ENCODE results near the gene SEPTIN2.
A peak's percentile ranks its signal among the peaks of the same experiment; 100 is the strongest.
"Not testable (repeated sequence)": the region's sequence is repeated elsewhere in the genome, so short reads cannot be mapped to it uniquely, and the experiment has no call there.

SEPTIN2 gene

DNA sequence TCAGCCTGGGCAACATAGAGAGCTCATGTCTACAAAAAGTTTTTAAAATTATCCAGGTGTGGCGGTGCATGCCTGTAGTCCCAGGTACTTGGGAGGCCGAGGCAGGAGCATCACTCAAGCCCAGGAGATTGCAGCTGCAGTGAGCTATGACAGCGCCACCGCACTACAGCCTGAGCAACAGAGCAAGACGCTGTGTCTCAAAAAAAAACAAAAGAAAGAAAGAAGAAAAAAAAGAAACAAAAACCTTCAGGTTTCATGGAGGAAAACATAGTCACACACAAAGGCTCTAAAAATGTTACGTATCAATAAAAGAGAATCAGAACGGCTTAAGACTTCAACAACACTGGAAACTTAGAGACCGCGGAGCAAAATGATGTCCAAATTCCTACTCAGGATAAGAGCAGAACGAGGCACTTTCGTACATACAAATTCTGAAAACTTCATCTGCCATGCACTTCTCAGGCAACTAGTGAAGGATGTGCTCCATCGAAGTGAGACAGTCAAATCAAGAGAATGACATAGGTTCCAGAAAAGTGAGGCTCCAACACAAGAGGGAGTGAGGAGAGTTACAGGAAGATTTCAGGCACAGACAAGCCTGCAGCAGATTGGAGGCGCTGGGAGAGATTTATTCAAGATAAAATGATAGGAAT, 4.7 kb upstream of the SEPTIN2 start:
- 0 out of 2 replicates have a peak, but pooled peaks cover 3% of the 10 kb centered on the region for H3K36me3 ChIP-seq
- peak overlapping the region; percentile 78 for H3K4me2 ChIP-seq
- H3K9me3 ChIP-seq, result no peaks in the 10 kb centered on the region
- H3K4me1 ChIP-seq, result peaks cover 79% of the 10 kb centered on the region
- peak overlapping the region; percentile 50; the same call in 1 of the 2 replicates for H3K27ac ChIP-seq
- H3K27me3 ChIP-seq, result no peaks in the 10 kb centered on the region
- peaks cover 41% of the 10 kb centered on the region for H4K20me1 ChIP-seq
- H3K9ac ChIP-seq, result peak overlapping the region; percentile 60; the same call in 1 of the 2 replicates
- no peak for TF ChIP-seq Cebpa-rat (IDR thresholded peaks at IDR 0.05)
- H3K4me3 ChIP-seq, result peak overlapping the region; percentile 31; the same call in 1 of the 2 replicates

DNA sequence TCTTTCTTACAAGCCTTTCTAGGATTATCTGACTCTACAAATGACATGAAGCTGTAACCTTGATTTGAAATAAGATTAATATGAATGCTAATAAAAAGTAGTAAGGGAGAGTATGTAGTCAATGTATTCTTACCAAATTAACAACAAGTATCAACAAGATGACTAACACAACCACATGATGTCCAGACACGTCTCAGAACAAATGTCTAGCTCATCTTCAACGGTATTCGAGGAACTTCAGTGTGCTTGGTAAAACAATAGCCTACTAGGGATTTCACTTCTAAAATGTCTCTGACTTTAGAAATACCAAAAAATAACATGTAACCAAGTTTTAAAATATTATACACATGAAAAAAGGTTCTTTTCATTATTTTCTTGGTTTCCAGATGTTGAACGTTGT, 3.6 kb upstream of the SEPTIN2 start:
- H4K20me1 ChIP-seq, result peaks cover 50% of the 10 kb centered on the region
- peak overlapping the region; percentile 78 for H3K4me2 ChIP-seq
- H3K9me3 ChIP-seq, result no peaks in the 10 kb centered on the region
- no peak overlapping the region for H3K4me3 ChIP-seq
- H3K4me1 ChIP-seq, result peaks cover 70% of the 10 kb centered on the region
- no peaks in the 10 kb centered on the region for H3K27me3 ChIP-seq
- TF ChIP-seq Cebpa-rat (IDR thresholded peaks at IDR 0.05), result no peak
- no peak overlapping the region for H3K9ac ChIP-seq
- H3K27ac ChIP-seq, result no peak overlapping the region
- H3K36me3 ChIP-seq, result 0 out of 2 replicates have a peak, but pooled peaks cover 3% of the 10 kb centered on the region

DNA sequence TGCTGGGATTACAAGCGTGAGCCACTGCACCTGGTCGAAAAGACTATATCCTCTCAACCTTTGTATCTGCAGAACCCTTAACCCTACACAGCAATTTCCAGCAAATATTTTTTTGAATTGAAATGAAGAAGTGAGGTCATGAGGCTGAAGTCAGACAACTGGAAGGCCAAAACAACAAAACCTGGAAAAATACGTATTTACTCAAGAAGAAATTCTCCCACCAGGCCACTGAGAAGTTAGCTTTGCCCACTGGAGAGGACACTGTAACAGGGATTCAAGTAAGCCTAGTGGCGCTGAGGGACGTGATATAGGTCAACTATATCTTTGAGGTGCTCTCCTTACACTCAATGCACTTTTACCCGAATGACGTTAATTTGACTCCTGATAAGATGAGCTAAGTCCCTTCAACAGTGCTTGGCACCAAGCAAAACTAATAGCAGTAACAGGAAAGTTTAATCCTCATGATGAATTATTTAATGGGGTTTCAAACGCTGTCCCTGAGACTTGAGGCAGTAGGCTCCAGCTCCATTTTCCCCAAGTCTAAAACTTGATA, 2.1 kb upstream of the SEPTIN2 start:
- Histone ChIP-seq H3K9ac (no peak overlapping the region), H3K4me3 (no peak overlapping the region), H3K4me2 (peak overlapping the region; percentile 81), H4K20me1 (peaks cover 52% of the 10 kb centered on the region), H3K4me1 (peaks cover 75% of the 10 kb centered on the region), H3K36me3 (peaks cover 6% of the 10 kb centered on the region; the same call in 1 of the 2 replicates), H3K9me3 (no peaks in the 10 kb centered on the region), H3K27ac (no peak overlapping the region), H3K27me3 (no peaks in the 10 kb centered on the region)
- TF ChIP-seq Cebpa-rat (IDR thresholded peaks at IDR 0.05), result no peak

DNA sequence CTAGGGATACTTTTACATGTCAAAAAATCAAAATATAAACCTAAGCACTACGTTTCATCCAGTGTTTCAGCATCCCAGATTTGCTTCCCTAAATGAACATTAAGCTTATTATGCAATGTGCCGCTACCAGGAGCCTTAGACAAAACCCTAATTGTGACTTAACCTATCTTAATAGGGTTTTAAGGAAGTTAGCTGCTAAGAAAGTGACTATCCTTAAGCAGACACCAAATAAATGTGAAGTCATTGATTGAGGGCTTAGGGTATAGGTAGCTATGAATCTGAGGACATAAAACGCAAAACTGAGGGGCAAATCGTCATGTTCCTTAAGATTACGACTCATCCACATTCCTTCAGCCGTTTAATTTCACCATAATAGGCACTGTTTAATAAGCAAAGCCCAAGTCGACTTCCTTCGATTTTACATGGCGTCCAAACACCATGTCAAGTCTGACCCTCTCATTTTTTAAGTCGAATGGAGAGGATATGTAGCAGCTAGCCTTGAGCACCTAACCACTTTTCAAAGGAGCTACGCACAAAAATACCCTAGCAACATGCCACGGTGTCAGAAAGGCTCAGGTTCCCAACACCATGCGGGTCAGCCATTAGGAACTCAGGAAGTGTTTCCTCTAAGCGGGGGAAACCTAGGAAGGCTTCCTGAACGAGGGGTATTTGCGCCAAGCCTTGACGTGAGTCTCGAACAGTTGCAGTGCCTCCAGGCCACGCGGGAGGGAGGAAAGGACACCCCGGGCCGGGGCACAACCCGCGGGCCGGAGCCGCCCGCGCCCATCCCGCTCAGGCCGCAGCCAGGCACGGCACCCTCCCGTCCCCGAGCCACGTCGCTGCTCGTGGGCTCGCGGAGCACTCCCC, 1.3 kb upstream of the SEPTIN2 start:
- Histone ChIP-seq H3K4me1 (peaks cover 75% of the 10 kb centered on the region), H3K9ac (peak overlapping the region; percentile 98), H3K36me3 (peaks cover 7% of the 10 kb centered on the region; the same call in 1 of the 2 replicates), H3K4me3 (peak overlapping the region; percentile 87), H3K27me3 (no peaks in the 10 kb centered on the region), H3K4me2 (peak overlapping the region; percentile 81), H3K9me3 (no peaks in the 10 kb centered on the region), H3K27ac (peak overlapping the region; percentile 99), H4K20me1 (peaks cover 52% of the 10 kb centered on the region)
- TF ChIP-seq Cebpa-rat (IDR thresholded peaks at IDR 0.05), result no peak

DNA sequence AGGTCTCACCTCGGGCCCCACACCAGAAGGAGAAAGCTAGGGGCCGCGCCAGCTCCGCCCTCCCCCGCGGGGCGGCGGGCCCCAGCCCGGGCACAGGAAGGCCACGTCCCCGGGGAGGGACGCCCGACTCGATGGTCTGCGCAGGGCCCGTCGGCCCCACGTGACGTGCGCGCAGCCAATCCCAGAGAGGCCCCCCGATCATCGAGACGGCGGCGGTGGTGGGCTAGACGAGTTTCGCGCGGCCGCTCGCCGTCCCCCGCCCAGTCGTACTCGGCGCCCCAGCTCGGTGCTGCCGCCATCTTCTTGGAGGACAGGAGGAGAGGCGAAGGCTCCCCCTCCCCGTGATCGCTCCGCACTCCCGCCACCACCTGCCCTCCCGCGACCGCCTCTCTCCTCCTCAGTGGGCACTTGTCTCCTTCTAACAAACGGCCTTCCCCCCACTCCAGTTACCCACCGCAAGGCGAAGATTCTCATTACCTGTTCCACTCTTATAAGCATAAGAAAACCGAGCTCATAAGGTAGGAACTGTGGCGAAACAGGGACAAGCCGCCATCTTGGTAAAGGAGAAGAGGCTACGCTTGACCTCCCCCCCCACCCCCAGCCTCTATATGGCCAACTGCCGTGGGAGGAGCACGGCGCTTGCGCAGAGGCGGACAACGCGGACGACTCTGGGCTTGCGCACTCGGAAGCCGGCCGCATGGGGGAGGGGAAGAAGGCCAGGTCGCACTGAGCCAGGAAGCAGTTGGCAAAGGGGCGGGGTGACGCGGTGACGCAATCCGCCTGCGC, 439 bp upstream of the SEPTIN2 start, which contains the start of gene HDLBP:
TSS of gene HDLBP (minus strand) at position 580 of the 786 bp plus-strand sequence. CDS start 48,803 bp downstream, outside the sequence.
- Histone ChIP-seq H3K9ac (peak within 1 kb of the TSS; percentile 98), H4K20me1 (peaks cover 52% of the 10 kb centered on the region), H3K36me3 (peaks cover 16% of the 10 kb centered on the region; the same call in 1 of the 2 replicates), H3K4me3 (peak within 1 kb of the TSS; percentile 87), H3K4me1 (peaks cover 75% of the 10 kb centered on the region), H3K27ac (peak within 1 kb of the TSS; percentile 99), H3K4me2 (peak within 1 kb of the TSS; percentile 81), H3K27me3 (no peaks in the 10 kb centered on the region), H3K9me3 (no peaks in the 10 kb centered on the region)
- TF ChIP-seq Cebpa-rat (IDR thresholded peaks at IDR 0.05), result peak; percentile 83

DNA sequence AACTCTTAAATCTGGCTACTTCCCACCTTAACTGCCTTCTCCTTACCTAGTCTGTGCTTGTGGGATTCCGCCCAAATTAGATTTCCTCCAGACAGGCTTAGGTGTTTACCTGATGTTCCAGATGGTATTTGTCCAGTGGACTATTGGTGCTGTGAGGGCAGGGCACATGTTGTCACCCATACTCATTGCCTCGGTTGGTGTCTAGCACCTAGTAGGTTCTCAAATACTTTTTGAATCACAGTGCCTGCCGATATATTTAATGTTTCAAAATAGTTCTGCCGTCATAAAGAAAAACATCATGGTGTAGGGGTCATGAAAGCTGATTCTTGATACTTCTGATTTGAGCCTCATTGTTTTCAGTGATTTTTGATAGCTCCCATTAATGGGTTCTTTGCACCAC, 1.1 kb downstream of the SEPTIN2 start:
- H3K4me3 ChIP-seq, result peak overlapping the region; percentile 87
- TF ChIP-seq Cebpa-rat (IDR thresholded peaks at IDR 0.05), result no peak

DNA sequence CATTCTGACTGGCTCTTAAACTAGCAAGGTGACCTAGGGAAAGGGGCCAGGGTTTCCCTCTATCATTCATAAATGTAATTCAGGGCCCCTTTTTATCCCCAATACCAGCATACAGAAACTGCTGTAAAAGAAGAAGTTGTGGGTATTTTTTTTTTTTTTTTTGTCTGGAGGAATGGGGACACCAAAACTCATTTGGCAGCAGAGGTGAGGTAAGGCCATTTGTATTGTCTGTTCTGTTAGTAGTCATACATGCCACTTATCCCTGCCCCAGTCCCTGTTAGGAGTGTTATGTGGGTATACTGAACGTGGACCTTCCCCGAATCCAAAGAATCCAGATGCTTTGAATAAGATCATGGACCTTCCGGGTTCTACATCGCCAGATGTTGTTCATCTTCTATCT, 1.7 kb downstream of the SEPTIN2 start:
- peak overlapping the region; percentile 99; the same call in 1 of the 2 replicates for H3K27ac ChIP-seq
- no peaks in the 10 kb centered on the region for H3K9me3 ChIP-seq
- peak overlapping the region; percentile 87 for H3K4me3 ChIP-seq
- peak overlapping the region; percentile 80 for H3K4me2 ChIP-seq
- no peaks in the 10 kb centered on the region for H3K27me3 ChIP-seq
- peak overlapping the region; percentile 96 for H3K9ac ChIP-seq
- TF ChIP-seq Cebpa-rat (IDR thresholded peaks at IDR 0.05), result no peak
- H3K36me3 ChIP-seq, result peaks cover 18% of the 10 kb centered on the region; the same call in 1 of the 2 replicates
- peaks cover 75% of the 10 kb centered on the region for H3K4me1 ChIP-seq
- peaks cover 64% of the 10 kb centered on the region for H4K20me1 ChIP-seq

More for the DNA sequence above, 1.1 kb downstream of the SEPTIN2 start:
- Histone ChIP-seq H4K20me1 (peaks cover 58% of the 10 kb centered on the region), H3K9ac (peak overlapping the region; percentile 96), H3K4me2 (peak overlapping the region; percentile 80), H3K27ac (peak overlapping the region; percentile 99), H3K9me3 (no peaks in the 10 kb centered on the region), H3K4me1 (peaks cover 75% of the 10 kb centered on the region), H3K36me3 (peaks cover 18% of the 10 kb centered on the region; the same call in 1 of the 2 replicates), H3K27me3 (no peaks in the 10 kb centered on the region)

DNA sequence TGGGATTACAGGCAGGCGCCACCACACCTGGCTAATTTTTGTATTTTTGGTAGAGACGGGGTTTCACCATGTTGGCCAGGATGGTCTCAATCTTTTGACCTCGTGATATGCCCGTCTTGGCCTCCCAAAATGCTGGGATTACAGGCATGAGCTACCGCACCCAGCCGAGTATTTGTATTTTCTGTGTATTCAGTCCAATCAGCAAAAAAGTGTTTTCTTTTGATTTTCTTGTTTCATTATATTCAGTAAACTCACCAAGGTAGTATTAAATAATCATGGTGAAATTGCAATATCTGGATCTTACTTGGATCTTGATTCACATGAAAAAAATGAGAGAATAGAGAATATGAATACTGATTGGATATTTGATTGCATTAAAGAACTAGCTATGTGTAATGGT, 3.1 kb downstream of the SEPTIN2 start:
- Histone ChIP-seq H3K4me1 (peaks cover 74% of the 10 kb centered on the region), H3K4me2 (peak overlapping the region; percentile 80), H3K36me3 (peaks cover 27% of the 10 kb centered on the region; the same call in 1 of the 2 replicates), H4K20me1 (peaks cover 78% of the 10 kb centered on the region)
- not testable (repeated sequence) for H3K9me3 ChIP-seq, H3K27me3 ChIP-seq, H3K4me3 ChIP-seq, H3K27ac ChIP-seq, H3K9ac ChIP-seq

DNA sequence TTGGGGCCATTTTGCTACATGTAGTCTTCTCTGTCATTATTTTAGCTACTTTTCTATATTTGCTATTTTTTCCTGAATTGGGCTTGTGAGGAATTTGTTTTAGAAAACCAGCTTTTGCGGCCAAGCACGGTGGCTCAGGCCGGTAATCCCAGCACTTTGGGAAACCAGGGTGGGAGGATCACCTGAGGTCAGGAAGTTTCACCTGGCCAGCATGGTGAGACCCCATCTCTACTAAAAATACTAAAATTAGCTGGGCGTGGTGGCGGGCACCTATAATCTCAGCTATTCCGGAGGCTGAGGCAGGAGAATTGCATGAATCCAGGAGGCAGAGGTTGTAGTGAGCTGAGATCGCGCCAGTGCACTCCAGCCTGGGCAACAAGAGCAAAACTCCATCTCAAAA, 4.7 kb downstream of the SEPTIN2 start:
- H3K4me3 ChIP-seq, result no peak overlapping the region
- H3K4me1 ChIP-seq, result peaks cover 77% of the 10 kb centered on the region
- H3K9me3 ChIP-seq, result no peaks in the 10 kb centered on the region

More for the DNA sequence above, 4.7 kb downstream of the SEPTIN2 start:
- H3K36me3 ChIP-seq, result peaks cover 40% of the 10 kb centered on the region
- no peak overlapping the region for H3K9ac ChIP-seq
- peak overlapping the region; percentile 80 for H3K4me2 ChIP-seq
- no peak overlapping the region for H3K27ac ChIP-seq
- no peak for TF ChIP-seq Cebpa-rat (IDR thresholded peaks at IDR 0.05)
- no peaks in the 10 kb centered on the region for H3K27me3 ChIP-seq
- H4K20me1 ChIP-seq, result peaks cover 94% of the 10 kb centered on the region
